Ovary (tissue), 3 donors: ENCODE measurements around the gene VMP1.

Source experiments
- POLR2A ChIP-seq: fragments of 450-650 bp; IDR thresholded peaks from one replicate; pipeline ENCODE4 v1.6.1; 2017; ENCODE audit warnings: antibody characterized with exemption, mild to moderate bottlenecking, moderate library complexity
- TF ChIP-seq, protein P1 (sequence below), 3 donors: fragments of 450-650 bp in 2 of 3; fragments of 200-600 bp in 1 of 3; IDR thresholded peaks; one replicate each; pipeline versions ENCODE4 v1.5.1 to v1.8.0; 2016 to 2022; ENCODE audit warnings: antibody characterized with exemption in 3 of 3, mild to moderate bottlenecking in 1 of 3
- donor health status: DM: no; HTN: no; CAD: no.

DNA sequence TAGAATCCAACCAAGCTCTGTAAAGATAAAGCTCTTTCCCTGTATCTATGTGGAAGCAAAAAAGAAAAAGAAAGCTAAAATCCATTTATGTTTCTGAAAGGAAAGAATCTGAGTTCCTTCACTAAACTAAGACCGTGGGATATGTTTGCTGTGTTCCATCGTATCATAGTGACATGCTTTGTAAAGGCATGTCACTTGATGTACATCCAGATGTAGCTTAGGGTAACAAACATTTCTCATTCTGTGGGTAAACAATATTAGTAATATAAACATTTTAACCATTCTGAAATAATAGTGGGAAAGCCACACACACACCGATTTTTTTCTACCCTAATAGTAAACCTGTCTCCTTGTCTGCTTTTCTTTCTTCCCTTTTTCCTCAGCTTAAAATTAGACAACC is 107.2 kb downstream of the VMP1 start:
- TF ChIP-seq, protein P1, sequence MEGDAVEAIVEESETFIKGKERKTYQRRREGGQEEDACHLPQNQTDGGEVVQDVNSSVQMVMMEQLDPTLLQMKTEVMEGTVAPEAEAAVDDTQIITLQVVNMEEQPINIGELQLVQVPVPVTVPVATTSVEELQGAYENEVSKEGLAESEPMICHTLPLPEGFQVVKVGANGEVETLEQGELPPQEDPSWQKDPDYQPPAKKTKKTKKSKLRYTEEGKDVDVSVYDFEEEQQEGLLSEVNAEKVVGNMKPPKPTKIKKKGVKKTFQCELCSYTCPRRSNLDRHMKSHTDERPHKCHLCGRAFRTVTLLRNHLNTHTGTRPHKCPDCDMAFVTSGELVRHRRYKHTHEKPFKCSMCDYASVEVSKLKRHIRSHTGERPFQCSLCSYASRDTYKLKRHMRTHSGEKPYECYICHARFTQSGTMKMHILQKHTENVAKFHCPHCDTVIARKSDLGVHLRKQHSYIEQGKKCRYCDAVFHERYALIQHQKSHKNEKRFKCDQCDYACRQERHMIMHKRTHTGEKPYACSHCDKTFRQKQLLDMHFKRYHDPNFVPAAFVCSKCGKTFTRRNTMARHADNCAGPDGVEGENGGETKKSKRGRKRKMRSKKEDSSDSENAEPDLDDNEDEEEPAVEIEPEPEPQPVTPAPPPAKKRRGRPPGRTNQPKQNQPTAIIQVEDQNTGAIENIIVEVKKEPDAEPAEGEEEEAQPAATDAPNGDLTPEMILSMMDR (IDR thresholded peaks at IDR 0.05), result no peak
- no peak for TF ChIP-seq POLR2A
